H1 (cell line): ENCODE results near the gene ADD2.

Experiments used
- CHD2 ChIP-seq: IDR thresholded peaks from 2 replicates; pipeline ENCODE4 v1.6.1; 2012; ENCODE audit warnings: low read length, improper control_type of control experiment
- CTCF ChIP-seq, 3 experiments: IDR thresholded peaks; 1 replicate in 2 of 3; 2 replicates in 1 of 3; pipeline versions ENCODE4 v1.5.1 to v1.6.1; 2011; ENCODE audit warnings: low read length in 3 of 3, mild to moderate bottlenecking in 3 of 3, inconsistent platforms in 2 of 3, low read depth in 1 of 3, moderate library complexity in 1 of 3; ENCODE audit not compliant: insufficient read depth in 1 of 3; ENCODE audit errors: control extremely low read depth in 1 of 3

- TF ChIP-seq CTCF (IDR thresholded peaks at IDR 0.05; ENCODE audit: control extremely low read depth in 1 of 3, insufficient read depth in 1 of 3, low read depth in 1 of 3, low read length in 3 of 3): no peak
- TF ChIP-seq CHD2: no peak
These were observed 10.7 kb upstream of the ADD2 start for GRCh38 chr2:70778676-70779075.
